Measurements from ENCODE around the gene C19orf18. TPM values are rescaled to one million over a fixed set of nuclear protein-coding genes. Genes with fewer than 3 reads are reported as not detected.
A peak's percentile ranks its signal among the peaks of the same experiment; 100 is the strongest.

The C19orf18 gene
- total and polyA plus RNA-seq, 4 donors = 0.24 to 2.0 (median 1.3) TPM

DNA sequence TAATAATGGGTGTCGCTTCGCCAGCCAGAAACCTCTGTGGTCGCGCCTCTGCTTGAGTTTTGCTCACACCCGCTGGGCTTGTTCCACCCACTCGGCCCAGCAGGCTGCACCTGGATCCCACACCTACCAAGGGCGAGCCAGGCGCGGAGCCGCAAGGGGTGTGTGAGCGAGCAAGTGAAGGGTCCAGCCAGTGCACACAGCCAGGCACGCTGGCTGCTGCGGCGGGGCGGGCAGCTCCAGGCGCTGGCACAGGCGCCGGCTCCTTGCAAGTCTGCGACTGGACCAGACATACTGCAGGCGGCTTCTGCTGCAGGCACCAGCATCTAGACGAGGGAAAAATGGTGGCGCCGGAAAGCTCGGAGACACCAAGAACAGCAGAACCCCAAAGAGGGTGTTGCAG lies 25.0 kb downstream of the C19orf18 start:
- DNase-seq (no peak), ATAC-seq (ENCODE audit: insufficient read depth, low FRiP score) (no peak)
- no peaks in the 10 kb centered on the region for H3K27me3 ChIP-seq (ENCODE audit: control insufficient read depth in 3 of 3, insufficient read depth in 3 of 3, low read length in 2 of 3)
- 94 to 97% methylated on average over 24 of the region's 24 CpGs for WGBS, 2 donors
- peaks cover 0 to 8% (median 5%) of the 10 kb centered on the region in 5 donors for H3K4me1 ChIP-seq (ENCODE audit: control insufficient read depth in 5 of 5, insufficient read depth in 5 of 5, low read length in 5 of 5)
- H3K27ac ChIP-seq (ENCODE audit: low read depth in 1 of 2, low read length in 1 of 2) = no peak overlapping the region
- no peak overlapping the region for H3K9ac ChIP-seq (ENCODE audit: insufficient read depth in 1 of 2, low read length in 2 of 2)
- peaks cover 0 to 52% (median 7%) of the 10 kb centered on the region in 4 donors for H3K9me3 ChIP-seq (ENCODE audit: control insufficient read depth in 4 of 4, insufficient read depth in 3 of 4, low read length in 3 of 4)
- peaks cover 0 to 11% (median 3%) of the 10 kb centered on the region in 4 donors for H3K36me3 ChIP-seq (ENCODE audit: control insufficient read depth in 4 of 4, insufficient read depth in 4 of 4, low read length in 4 of 4)
- H3K4me3 ChIP-seq = no peak overlapping the region
- TF ChIP-seq, protein P1, sequence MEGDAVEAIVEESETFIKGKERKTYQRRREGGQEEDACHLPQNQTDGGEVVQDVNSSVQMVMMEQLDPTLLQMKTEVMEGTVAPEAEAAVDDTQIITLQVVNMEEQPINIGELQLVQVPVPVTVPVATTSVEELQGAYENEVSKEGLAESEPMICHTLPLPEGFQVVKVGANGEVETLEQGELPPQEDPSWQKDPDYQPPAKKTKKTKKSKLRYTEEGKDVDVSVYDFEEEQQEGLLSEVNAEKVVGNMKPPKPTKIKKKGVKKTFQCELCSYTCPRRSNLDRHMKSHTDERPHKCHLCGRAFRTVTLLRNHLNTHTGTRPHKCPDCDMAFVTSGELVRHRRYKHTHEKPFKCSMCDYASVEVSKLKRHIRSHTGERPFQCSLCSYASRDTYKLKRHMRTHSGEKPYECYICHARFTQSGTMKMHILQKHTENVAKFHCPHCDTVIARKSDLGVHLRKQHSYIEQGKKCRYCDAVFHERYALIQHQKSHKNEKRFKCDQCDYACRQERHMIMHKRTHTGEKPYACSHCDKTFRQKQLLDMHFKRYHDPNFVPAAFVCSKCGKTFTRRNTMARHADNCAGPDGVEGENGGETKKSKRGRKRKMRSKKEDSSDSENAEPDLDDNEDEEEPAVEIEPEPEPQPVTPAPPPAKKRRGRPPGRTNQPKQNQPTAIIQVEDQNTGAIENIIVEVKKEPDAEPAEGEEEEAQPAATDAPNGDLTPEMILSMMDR (IDR thresholded peaks at IDR 0.05; ENCODE audit: control extremely low read depth, extremely low read depth) = no peak

DNA sequence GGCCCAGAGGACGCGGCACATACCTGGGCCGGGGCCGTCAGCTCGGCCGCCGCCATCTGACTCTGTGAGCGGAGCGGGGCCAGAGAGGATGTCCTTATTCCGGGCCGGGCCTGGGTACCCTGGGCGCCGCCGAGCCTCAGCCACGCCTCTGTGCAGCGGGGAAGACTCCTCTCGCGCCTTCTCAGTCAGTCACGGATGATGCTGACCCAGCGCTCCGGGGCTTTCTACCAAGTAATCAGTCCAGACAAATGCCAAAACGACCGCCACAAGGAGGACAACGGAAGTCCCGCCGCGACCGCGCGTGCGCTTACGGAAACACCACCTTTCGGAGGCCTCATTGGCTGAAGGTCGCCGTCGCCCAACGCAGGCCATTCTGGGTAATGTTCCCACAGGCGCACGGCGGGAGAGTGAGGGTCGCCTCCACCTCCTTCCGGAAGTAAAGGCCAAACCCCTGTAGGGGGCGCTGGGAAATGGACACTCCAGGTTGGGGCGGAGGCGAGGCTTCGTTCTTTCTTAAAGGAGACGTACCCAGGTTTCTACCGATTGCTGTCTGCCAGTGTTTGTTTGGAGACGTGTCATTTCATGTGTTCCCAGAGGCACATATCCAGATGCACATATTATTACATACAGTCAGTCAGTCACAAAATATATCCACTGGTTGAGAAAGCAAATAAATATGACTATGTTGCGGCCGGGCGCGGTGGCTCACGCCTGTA lies 26.8 kb downstream of the C19orf18 start, which contains the start of gene ZNF256:
TSS of gene ZNF256 (minus strand) at position 288 of the 716 bp plus-strand sequence. CDS start at position 56, 232 bp downstream.
- DNase-seq (peak; percentile 98 to 99 (median 98)), ATAC-seq (ENCODE audit: insufficient read depth, low FRiP score) (peak; percentile 98)
- WGBS, 2 donors = 5 to 8% methylated on average over 44 to 54 of the region's 54 CpGs
- Histone ChIP-seq H3K27me3 (ENCODE audit: control insufficient read depth in 3 of 3, insufficient read depth in 3 of 3, low read length in 2 of 3) (no peaks in the 10 kb centered on the region), H3K9ac (ENCODE audit: insufficient read depth in 1 of 2, low read length in 2 of 2) (peak within 1 kb of the TSS; percentile 68 to 70), H3K27ac (ENCODE audit: low read depth in 1 of 2, low read length in 1 of 2) (peak within 1 kb of the TSS; percentile 78 to 83), H3K4me1 (ENCODE audit: control insufficient read depth in 5 of 5, insufficient read depth in 5 of 5, low read length in 5 of 5) (peaks cover 0 to 8% (median 5%) of the 10 kb centered on the region in 5 donors), H3K4me3 (peak within 1 kb of the TSS; percentile 90), H3K9me3 (ENCODE audit: control insufficient read depth in 4 of 4, insufficient read depth in 3 of 4, low read length in 3 of 4) (peaks cover 0 to 54% (median 20%) of the 10 kb centered on the region in 4 donors), H3K36me3 (ENCODE audit: control insufficient read depth in 4 of 4, insufficient read depth in 4 of 4, low read length in 4 of 4) (peaks cover 9 to 28% (median 16%) of the 10 kb centered on the region in 4 donors)
- TF ChIP-seq, protein P1 (IDR thresholded peaks at IDR 0.05; ENCODE audit: control extremely low read depth, extremely low read depth) = peak; percentile 45

DNA sequence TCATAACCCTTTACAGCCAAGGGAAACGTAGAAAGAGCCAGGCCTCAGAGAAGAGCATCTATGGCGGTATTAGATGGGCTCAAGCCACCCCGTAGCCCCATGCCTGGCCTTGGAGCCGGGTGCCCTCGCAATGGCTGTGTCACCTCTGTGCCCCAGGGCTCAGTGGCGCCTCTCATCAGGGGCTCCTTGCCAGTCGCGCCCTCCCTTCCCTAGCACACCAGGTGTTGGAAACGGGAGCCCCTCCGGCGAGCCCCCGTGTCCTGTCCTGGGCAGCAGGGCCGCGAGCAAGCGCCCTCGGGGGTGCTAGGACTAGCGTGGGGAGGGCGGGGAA lies 27.3 kb downstream of the C19orf18 start:
- WGBS, 2 donors = 0 to 2% methylated on average over 18 of the region's 18 CpGs
- Histone ChIP-seq H3K27ac (ENCODE audit: low read depth in 1 of 2, low read length in 1 of 2) (peak overlapping the region; percentile 78 to 83), H3K9ac (ENCODE audit: insufficient read depth in 1 of 2, low read length in 2 of 2) (peak overlapping the region; percentile 68 to 70), H3K9me3 (ENCODE audit: control insufficient read depth in 4 of 4, insufficient read depth in 3 of 4, low read length in 3 of 4) (peaks cover 0 to 57% (median 23%) of the 10 kb centered on the region in 4 donors), H3K4me3 (peak overlapping the region; percentile 90), H3K36me3 (ENCODE audit: control insufficient read depth in 4 of 4, insufficient read depth in 4 of 4, low read length in 4 of 4) (peaks cover 14 to 33% (median 21%) of the 10 kb centered on the region in 4 donors), H3K4me1 (ENCODE audit: control insufficient read depth in 5 of 5, insufficient read depth in 5 of 5, low read length in 5 of 5) (peaks cover 0 to 8% (median 5%) of the 10 kb centered on the region in 5 donors), H3K27me3 (ENCODE audit: control insufficient read depth in 3 of 3, insufficient read depth in 3 of 3, low read length in 2 of 3) (no peaks in the 10 kb centered on the region)
- TF ChIP-seq, protein P1 (IDR thresholded peaks at IDR 0.05; ENCODE audit: control extremely low read depth, extremely low read depth) = no peak
- DNase-seq (no peak), ATAC-seq (ENCODE audit: insufficient read depth, low FRiP score) (no peak)

Measured in lung (tissue), 12 donors.